ENCODE results near the gene AP4M1. TPM values are rescaled to one million over a fixed set of nuclear protein-coding genes. Genes with fewer than 3 reads are reported as not detected.

Gene AP4M1, protein sequence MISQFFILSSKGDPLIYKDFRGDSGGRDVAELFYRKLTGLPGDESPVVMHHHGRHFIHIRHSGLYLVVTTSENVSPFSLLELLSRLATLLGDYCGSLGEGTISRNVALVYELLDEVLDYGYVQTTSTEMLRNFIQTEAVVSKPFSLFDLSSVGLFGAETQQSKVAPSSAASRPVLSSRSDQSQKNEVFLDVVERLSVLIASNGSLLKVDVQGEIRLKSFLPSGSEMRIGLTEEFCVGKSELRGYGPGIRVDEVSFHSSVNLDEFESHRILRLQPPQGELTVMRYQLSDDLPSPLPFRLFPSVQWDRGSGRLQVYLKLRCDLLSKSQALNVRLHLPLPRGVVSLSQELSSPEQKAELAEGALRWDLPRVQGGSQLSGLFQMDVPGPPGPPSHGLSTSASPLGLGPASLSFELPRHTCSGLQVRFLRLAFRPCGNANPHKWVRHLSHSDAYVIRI
- 10 to 100 TPM; 12.1 to 14.9 TPM for total RNA-seq
- 1 to 10 TPM; 3.2 to 4.3 TPM for polyA plus RNA-seq

GRCh38 chr7:100101016-100101862, at the start of gene AP4M1, which contains the start of gene MCM7:
TSS of gene AP4M1 (plus strand) at chr7:100101643. CDS start at chr7:100101715, 72 bp downstream.
TSS of gene MCM7 (minus strand) at chr7:100101397. CDS start at chr7:100101294, 103 bp downstream.
- Mint-ChIP-seq H3K9me3 (no peaks in the 10 kb centered on the region), H3K4me3 (peak within 1 kb of the TSS; percentile 92 to 95 (median 93)), H3K27me3 (peaks cover 0 to 2% of the 10 kb centered on the region in 2 donors), H3K4me1 (peaks cover 22 to 46% (median 34%) of the 10 kb centered on the region in 4 donors), H3K27ac (peak within 1 kb of the TSS; percentile 93 to 99 (median 97)), H3K36me3 (peaks cover 29 to 51% of the 10 kb centered on the region in 2 donors)
- H3K36me3 ChIP-seq (ENCODE audit: insufficient read depth, low read length) = peaks cover 32% of the 10 kb centered on the region
- ChIA-PET CTCF (ENCODE audit: partially characterized antibody) (interaction anchor here (0.9 to 4.8 kb wide), 11 partner anchors 12 to 117 kb away, joined by 3 to 28 read pairs (median 5); partner anchors contain the start of genes COPS6 and MBLAC1), POLR2A (ENCODE audit: partially characterized antibody) (interaction anchor here (0.6 to 8.2 kb wide), 33 partner anchors 12 to 788 kb away, joined by 3 to 175 read pairs (median 4); partner anchors contain the start of genes CNPY4, COPS6, FBXO24 and GAL3ST4)
- H3K27me3 ChIP-seq (ENCODE audit: insufficient read depth, low read length) = no peaks in the 10 kb centered on the region
- peaks cover 29% of the 10 kb centered on the region for H3K4me1 ChIP-seq (ENCODE audit: insufficient read depth, low read length)
- H3K9me3 ChIP-seq (ENCODE audit: control insufficient read depth in 1 of 2, low read length in 2 of 2) = no peaks in the 10 kb centered on the region
- peak; percentile 94 to 97 (median 94) for DNase-seq
- peak within 1 kb of the TSS; percentile 96 for H3K27ac ChIP-seq (ENCODE audit: low read depth, low read length)
- peak within 1 kb of the TSS; percentile 95 for H3K4me3 ChIP-seq (ENCODE audit: low read length in 2 of 2)
- intact Hi-C loops (cut with micrococcal nuclease) = loop anchor here (1.0 to 5.0 kb wide), 2 partner anchors 18 to 629 kb away; partner anchors contain the start of genes CNPY4, TAF6 and ZNF789

- CTCF ChIA-PET (ENCODE audit: partially characterized antibody) = interaction anchor here (0.8 to 2.1 kb wide), 6 partner anchors 8 to 77 kb away, joined by 3 to 7 read pairs (median 3); no protein-coding TSS in a partner anchor
- Histone ChIP-seq H3K4me3 (ENCODE audit: low read length in 2 of 2) (no peak overlapping the region), H3K4me1 (ENCODE audit: insufficient read depth, low read length) (peaks cover 13% of the 10 kb centered on the region), H3K9me3 (ENCODE audit: control insufficient read depth in 1 of 2, low read length in 2 of 2) (no peaks in the 10 kb centered on the region), H3K27me3 (ENCODE audit: insufficient read depth, low read length) (no peaks in the 10 kb centered on the region), H3K36me3 (ENCODE audit: insufficient read depth, low read length) (peaks cover 12% of the 10 kb centered on the region), H3K27ac (ENCODE audit: low read depth, low read length) (no peak overlapping the region)
- peak overlapping the region in 1 of 8 donors; percentile 49 for H3K4me3 Mint-ChIP-seq
- H3K9me3 Mint-ChIP-seq = peaks cover 0 to 2% (median 0%) of the 10 kb centered on the region in 8 donors
- no peaks in the 10 kb centered on the region for H3K27me3 Mint-ChIP-seq
- H3K27ac Mint-ChIP-seq = peak overlapping the region in 1 of 7 donors; percentile 47
- intact Hi-C loops (cut with micrococcal nuclease) = no loop called here
- H3K36me3 Mint-ChIP-seq = peaks cover 7 to 21% of the 10 kb centered on the region in 2 donors
- POLR2A ChIA-PET (ENCODE audit: partially characterized antibody) = no interaction called here
- peak in 4 of 5 donors; percentile 19 to 42 (median 34) for DNase-seq
- peaks cover 10 to 26% (median 18%) of the 10 kb centered on the region in 4 donors for H3K4me1 Mint-ChIP-seq
These were observed 48.2 kb upstream of the AP4M1 start for GRCh38 chr7:100053215-100053614.

- intact Hi-C loops (cut with micrococcal nuclease) = no loop called here
- no peak overlapping the region for H3K27ac ChIP-seq (ENCODE audit: low read depth, low read length)
- H3K36me3 ChIP-seq (ENCODE audit: insufficient read depth, low read length) = peaks cover 30% of the 10 kb centered on the region
- no peaks in the 10 kb centered on the region for H3K9me3 Mint-ChIP-seq
- H3K36me3 Mint-ChIP-seq = peaks cover 12 to 31% of the 10 kb centered on the region in 2 donors
- POLR2A ChIA-PET (ENCODE audit: partially characterized antibody) = interaction anchor here (1.7 kb wide), 1 partner anchor 44 kb away, joined by 4 read pairs; the partner anchor contains the start of genes AP4M1 and MCM7
- H3K27ac Mint-ChIP-seq = peak overlapping the region in 2 of 7 donors; percentile 12 to 25
- no peaks in the 10 kb centered on the region for H3K4me1 ChIP-seq (ENCODE audit: insufficient read depth, low read length)
- peaks cover 0 to 4% (median 2%) of the 10 kb centered on the region in 4 donors for H3K4me1 Mint-ChIP-seq
- H3K27me3 Mint-ChIP-seq = no peaks in the 10 kb centered on the region
- no peaks in the 10 kb centered on the region for H3K9me3 ChIP-seq (ENCODE audit: control insufficient read depth in 1 of 2, low read length in 2 of 2)
- H3K4me3 ChIP-seq (ENCODE audit: low read length in 2 of 2) = no peak overlapping the region
- H3K4me3 Mint-ChIP-seq = no peak overlapping the region
- H3K27me3 ChIP-seq (ENCODE audit: insufficient read depth, low read length) = no peaks in the 10 kb centered on the region
- CTCF ChIA-PET (ENCODE audit: partially characterized antibody) = no interaction called here
- DNase-seq = no peak
These were observed 44.4 kb upstream of the AP4M1 start for GRCh38 chr7:100057006-100057405.

GRCh38 chr7:100059251-100059739, 42.1 kb upstream of the AP4M1 start:
- peaks cover 0 to 4% (median 0%) of the 10 kb centered on the region in 4 donors for H3K4me1 Mint-ChIP-seq
- ChIA-PET POLR2A (ENCODE audit: partially characterized antibody) (no interaction called here), CTCF (ENCODE audit: partially characterized antibody) (interaction anchor here (1.6 to 2.1 kb wide), 2 partner anchors 9 to 146 kb away, joined by 3 to 5 read pairs; partner anchors contain the start of gene ZSCAN21)
- H3K27ac ChIP-seq (ENCODE audit: low read depth, low read length) = no peak overlapping the region
- no peak overlapping the region for H3K4me3 Mint-ChIP-seq
- no peak overlapping the region for H3K27ac Mint-ChIP-seq
- H3K9me3 ChIP-seq (ENCODE audit: control insufficient read depth in 1 of 2, low read length in 2 of 2) = no peaks in the 10 kb centered on the region
- no peak for DNase-seq
- intact Hi-C loops (cut with micrococcal nuclease) = no loop called here
- no peaks in the 10 kb centered on the region for H3K27me3 Mint-ChIP-seq
- peaks cover 38% of the 10 kb centered on the region for H3K36me3 ChIP-seq (ENCODE audit: insufficient read depth, low read length)
- peaks cover 16 to 41% of the 10 kb centered on the region in 2 donors for H3K36me3 Mint-ChIP-seq
- H3K27me3 ChIP-seq (ENCODE audit: insufficient read depth, low read length) = no peaks in the 10 kb centered on the region
- no peaks in the 10 kb centered on the region for H3K9me3 Mint-ChIP-seq
- H3K4me1 ChIP-seq (ENCODE audit: insufficient read depth, low read length) = no peaks in the 10 kb centered on the region
- H3K4me3 ChIP-seq (ENCODE audit: low read length in 2 of 2) = no peak overlapping the region

- Mint-ChIP-seq H3K36me3 (peaks cover 17 to 55% of the 10 kb centered on the region in 2 donors), H3K9me3 (peaks cover 0 to 1% (median 0%) of the 10 kb centered on the region in 8 donors), H3K27me3 (no peaks in the 10 kb centered on the region), H3K4me1 (peaks cover 0 to 4% (median 0%) of the 10 kb centered on the region in 4 donors), H3K27ac (peak overlapping the region in 3 of 7 donors; percentile 4 to 79 (median 48)), H3K4me3 (no peak overlapping the region)
- Histone ChIP-seq H3K4me1 (ENCODE audit: insufficient read depth, low read length) (no peaks in the 10 kb centered on the region), H3K9me3 (ENCODE audit: control insufficient read depth in 1 of 2, low read length in 2 of 2) (no peaks in the 10 kb centered on the region), H3K4me3 (ENCODE audit: low read length in 2 of 2) (no peak overlapping the region), H3K27me3 (ENCODE audit: insufficient read depth, low read length) (no peaks in the 10 kb centered on the region), H3K36me3 (ENCODE audit: insufficient read depth, low read length) (peaks cover 39% of the 10 kb centered on the region), H3K27ac (ENCODE audit: low read depth, low read length) (no peak overlapping the region)
- no peak for DNase-seq
- POLR2A ChIA-PET (ENCODE audit: partially characterized antibody) = no interaction called here
- CTCF ChIA-PET (ENCODE audit: partially characterized antibody) = interaction anchor here (1.0 kb wide), 1 partner anchor 9 kb away, joined by 3 read pairs; no protein-coding TSS in a partner anchor
- intact Hi-C loops (cut with micrococcal nuclease) = no loop called here
These were observed 39.8 kb upstream of the AP4M1 start for GRCh38 chr7:100061518-100062193.

DNA sequence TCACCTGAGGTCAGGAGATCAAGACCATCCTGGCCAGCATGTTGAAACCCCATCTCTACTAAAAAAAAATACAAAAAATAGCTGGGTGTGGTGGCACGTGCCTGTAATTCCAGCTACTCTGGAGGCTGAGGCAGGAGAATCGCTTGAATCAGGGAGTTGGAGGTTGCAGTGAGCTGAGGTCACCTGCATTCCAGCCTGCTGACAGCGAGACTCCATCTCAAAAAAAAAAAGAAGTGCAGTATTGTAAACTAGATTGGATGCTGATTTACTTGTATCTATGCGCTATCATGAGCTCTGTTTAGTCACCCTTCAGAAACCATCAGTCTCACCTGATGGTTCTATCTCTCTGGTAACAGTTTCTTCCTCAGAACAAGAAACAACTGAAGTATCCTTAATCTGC, 38.1 kb upstream of the AP4M1 start:
- no peaks in the 10 kb centered on the region for H3K27me3 ChIP-seq (ENCODE audit: insufficient read depth, low read length)
- POLR2A ChIA-PET (ENCODE audit: partially characterized antibody) = interaction anchor here (0.7 to 1.8 kb wide), 2 partner anchors 14 to 66 kb away, joined by 3 to 6 read pairs; partner anchors contain the start of gene ZSCAN21
- H3K36me3 Mint-ChIP-seq = peaks cover 22 to 47% of the 10 kb centered on the region in 2 donors

More for the DNA sequence above, 38.1 kb upstream of the AP4M1 start:
- peaks cover 26% of the 10 kb centered on the region for H3K36me3 ChIP-seq (ENCODE audit: insufficient read depth, low read length)
- peak overlapping the region in 1 of 7 donors; percentile 48 for H3K27ac Mint-ChIP-seq
- no peak overlapping the region for H3K27ac ChIP-seq (ENCODE audit: low read depth, low read length)
- H3K27me3 Mint-ChIP-seq = no peaks in the 10 kb centered on the region
- H3K4me1 Mint-ChIP-seq = peaks cover 0 to 4% (median under 1%) of the 10 kb centered on the region in 4 donors
- no peaks in the 10 kb centered on the region for H3K9me3 ChIP-seq (ENCODE audit: control insufficient read depth in 1 of 2, low read length in 2 of 2)
- intact Hi-C loops (cut with micrococcal nuclease) = no loop called here
- no peak overlapping the region for H3K4me3 ChIP-seq (ENCODE audit: low read length in 2 of 2)
- H3K4me1 ChIP-seq (ENCODE audit: insufficient read depth, low read length) = no peaks in the 10 kb centered on the region
- H3K9me3 Mint-ChIP-seq = peaks cover 0 to 1% (median 0%) of the 10 kb centered on the region in 8 donors
- CTCF ChIA-PET (ENCODE audit: partially characterized antibody) = interaction anchor here (0.7 to 1.5 kb wide), 3 partner anchors 84 to 134 kb away, joined by 3 read pairs; partner anchors contain the start of gene GJC3
- no peak for DNase-seq
- H3K4me3 Mint-ChIP-seq = no peak overlapping the region

Data from CD4-positive, alpha-beta memory T cell (primary cell).